Stimulated activated naive CD8-positive, alpha-beta T cell treated with anti-CD3 and anti-CD28 coated beads, Interleukin-15, Interleukin-2, amounts not matched to agents 100 U/mL and 50 U/mL, for 24 hours (primary cell): ENCODE measurements around the gene BCL11B.

Experiments
- ATAC-seq: fragments of 150-1000 bp; cut with Tn5 transposase; one replicate; pipeline ENCODE4 v1.10.0; 2021
- DNase-seq: peaks from one replicate; pipeline ENCODE4 v3.0.0; 2021

Gene BCL11B

DNA sequence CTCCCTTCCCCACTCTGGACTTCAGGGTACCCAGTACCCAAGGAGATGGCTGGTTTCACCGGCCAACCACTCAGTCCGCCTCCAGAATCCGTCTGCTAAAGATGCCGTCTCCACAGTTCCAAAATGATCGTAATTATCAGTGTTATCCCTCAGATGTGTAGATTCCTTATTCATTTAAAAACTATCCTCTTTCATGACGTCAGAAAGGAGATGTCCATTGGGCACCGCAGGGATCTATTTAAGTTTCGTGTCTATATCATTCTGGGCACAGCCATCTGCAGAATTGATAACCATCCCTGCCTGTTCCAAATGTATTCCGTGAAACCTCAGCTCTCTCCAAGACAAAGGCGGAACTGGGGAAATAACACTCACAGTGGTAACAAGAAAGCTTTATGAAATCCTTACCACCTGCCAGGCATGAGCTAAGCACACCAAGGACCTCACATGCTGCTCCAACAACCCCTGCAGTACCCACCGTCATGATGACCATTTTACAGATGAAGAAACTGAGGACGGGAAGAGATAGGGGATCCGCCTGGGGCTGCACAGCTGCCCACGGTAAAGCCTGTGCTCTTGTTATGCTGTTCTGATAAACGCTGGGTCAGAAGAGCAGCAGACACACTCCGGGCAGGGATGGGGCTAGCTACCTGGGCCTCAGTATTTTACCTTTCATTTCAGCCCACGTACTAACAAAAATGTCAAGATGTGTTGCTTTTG lies 90.0 kb downstream of the BCL11B start:
- ATAC-seq = no peak
- DNase-seq = no peak

DNA sequence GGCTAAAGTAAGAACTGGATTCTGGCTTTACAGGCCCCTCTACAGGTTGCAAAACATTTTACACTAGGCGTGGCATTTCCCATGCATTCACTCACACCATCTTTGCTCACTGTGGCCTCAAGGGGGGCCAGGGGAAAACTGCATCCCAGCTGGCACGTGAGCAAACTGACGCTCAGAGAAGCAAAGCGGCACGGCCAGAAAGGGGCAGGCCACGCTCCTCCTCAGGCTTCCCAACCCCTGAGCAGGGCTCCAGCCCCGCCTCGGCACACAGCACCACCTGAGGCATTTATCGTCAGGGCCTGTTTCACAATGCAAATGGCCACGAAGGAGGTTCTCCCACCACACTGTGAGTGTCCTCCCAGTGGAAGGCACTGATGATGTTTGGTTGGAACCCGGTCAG lies 90.8 kb downstream of the BCL11B start:
- ATAC-seq (peak; percentile 28), DNase-seq (peak; percentile 58)

- DNase-seq (no peak), ATAC-seq (no peak)
Measured at GRCh38 chr14:99179946-99180345, 92.1 kb downstream of the BCL11B start.

DNA sequence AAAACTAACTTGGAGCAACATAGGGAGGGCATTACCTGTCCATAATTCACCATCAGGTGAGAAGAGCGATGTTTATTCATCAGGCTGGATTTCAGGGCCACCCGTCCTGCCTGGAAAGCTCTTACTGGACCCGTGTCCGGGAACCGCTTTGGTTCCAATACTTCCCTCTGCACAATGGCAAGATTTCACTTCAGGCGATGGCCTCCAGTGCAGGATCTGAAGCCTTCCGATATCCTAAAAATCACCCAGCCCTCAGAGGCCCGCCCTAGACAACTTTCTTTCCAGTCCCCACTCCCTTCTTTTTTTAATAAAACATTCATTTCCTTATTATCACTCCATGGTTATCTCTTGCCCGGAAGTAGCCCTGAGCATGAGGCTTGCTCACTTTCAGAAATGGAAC lies 92.5 kb downstream of the BCL11B start:
- DNase-seq (no peak), ATAC-seq (no peak)

GRCh38 chr14:99177886-99178835 lies 93.8 kb downstream of the BCL11B start:
- ATAC-seq = no peak
- DNase-seq = no peak

DNA sequence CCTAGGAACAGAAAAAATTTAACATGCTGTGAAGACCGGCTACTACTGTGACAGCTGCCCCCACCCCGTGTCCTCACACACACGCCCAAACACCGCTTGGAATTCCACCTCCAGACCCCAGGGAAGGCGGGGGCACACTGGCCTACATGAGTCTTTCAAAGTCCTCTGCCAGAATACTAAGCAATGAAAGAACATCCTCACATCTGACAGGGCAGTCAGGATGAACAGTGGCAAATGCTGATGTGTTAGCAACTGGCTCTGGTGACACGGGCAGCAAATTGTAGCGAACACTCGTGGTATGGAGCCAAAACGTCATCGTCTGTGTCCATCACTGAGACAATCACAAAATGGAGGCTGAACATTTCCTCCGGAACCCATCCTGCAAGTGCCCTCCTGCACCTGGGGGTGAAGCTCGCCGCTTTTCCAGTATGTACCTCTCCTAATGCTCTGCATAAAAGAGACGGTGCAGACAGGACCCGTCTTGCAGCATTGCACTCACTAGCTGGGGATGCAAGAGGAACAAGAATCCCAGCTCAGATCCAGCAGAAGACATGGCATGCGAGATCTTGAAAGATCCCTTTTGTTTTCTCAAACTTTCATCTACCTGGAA lies 94.8 kb downstream of the BCL11B start:
- ATAC-seq = no peak

DNA sequence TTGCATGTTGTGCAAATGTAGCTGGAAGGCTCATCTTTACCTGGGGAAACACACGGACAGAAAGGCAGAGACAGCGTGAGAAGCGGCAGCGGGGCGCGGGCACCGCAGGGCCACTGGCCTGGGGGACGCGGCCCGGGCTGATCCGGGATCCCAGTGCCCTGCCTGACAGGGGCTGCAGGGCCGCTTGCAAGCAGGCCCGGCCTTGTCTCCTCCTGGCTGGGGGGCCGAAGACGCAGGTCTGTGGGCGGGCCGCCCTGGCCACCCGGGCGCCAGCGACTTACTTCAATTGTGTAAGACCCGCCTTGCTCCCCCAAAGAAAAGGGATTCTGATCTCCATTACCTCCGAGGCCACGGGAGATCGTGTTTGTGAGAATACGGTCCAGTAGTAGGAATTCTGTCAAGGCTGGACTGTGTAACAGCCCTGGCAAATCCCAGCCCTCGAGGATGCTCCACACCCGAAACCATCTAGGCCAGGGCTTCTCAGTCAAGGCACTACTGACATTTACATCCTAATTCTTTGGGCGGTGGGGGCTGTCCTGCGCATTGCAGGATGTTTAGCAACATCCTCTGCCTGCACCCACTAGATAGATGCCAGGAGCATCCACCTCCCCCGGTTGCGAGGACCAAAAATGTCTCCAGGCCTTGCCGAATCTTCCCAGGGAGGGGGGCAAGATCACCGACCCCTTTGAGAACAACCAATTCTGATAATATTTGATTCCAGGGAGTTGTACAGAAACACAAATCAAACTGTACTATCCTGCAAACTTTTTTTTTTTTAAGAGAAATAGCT lies 95.6 kb downstream of the BCL11B start:
- no peak for ATAC-seq
- DNase-seq = no peak

More for the DNA sequence above, 94.8 kb downstream of the BCL11B start:
- DNase-seq = no peak

DNA sequence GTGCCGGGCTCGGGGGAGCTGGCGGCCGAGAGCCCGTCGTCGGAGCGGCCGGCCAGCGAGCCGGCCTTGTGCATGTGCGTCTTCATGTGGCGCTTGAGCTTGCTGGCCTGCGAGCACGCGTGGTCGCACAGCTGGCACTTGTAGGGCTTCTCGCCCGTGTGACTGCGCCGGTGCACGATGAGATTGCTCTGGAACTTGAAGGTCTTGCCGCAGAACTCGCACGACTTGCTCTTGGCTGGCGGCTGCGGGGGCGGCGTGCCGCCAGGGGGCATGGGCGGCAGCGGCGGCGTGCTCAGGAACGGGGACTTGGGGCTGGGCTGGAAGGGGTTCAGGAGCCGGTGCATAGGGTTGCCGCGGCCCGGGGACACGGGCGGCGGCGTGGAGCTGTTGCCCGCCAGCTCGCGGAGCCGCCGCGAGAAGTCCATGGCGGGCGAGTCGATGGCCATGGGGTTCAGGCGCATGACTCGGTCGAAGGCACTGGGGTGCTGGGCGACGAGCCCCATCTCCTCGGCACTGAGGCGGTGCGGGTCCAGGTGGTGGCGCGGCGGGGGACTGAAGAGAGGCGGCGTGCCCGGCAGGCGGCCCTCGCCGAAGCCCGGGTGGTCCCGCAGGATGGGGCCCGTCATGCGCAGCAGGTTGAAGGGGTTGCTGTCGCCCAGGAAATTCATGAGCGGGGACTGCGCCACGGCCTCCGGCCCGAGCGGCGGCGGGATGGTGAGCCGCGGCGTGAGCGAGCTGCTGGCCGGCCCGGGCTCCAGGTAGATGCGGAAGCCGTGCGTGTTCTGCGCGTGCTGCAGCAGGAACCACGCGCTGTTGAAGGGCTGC lies 96.5 kb downstream of the BCL11B start:
- ATAC-seq (no peak), DNase-seq (no peak)

- DNase-seq = no peak
Measured at GRCh38 chr14:99174770-99175319, 97.2 kb downstream of the BCL11B start.

GRCh38 chr14:99174081-99174769 lies 97.8 kb downstream of the BCL11B start:
- ATAC-seq = no peak

More at GRCh38 chr14:99174770-99175319, 97.2 kb downstream of the BCL11B start:
- no peak for ATAC-seq

GRCh38 chr14:99173506-99173905 lies 98.5 kb downstream of the BCL11B start:
- ATAC-seq = no peak

More at GRCh38 chr14:99174081-99174769, 97.8 kb downstream of the BCL11B start:
- DNase-seq = no peak

GRCh38 chr14:99173086-99173485 lies 98.9 kb downstream of the BCL11B start:
- DNase-seq (no peak), ATAC-seq (no peak)

More at GRCh38 chr14:99173506-99173905, 98.5 kb downstream of the BCL11B start:
- no peak for DNase-seq

DNA sequence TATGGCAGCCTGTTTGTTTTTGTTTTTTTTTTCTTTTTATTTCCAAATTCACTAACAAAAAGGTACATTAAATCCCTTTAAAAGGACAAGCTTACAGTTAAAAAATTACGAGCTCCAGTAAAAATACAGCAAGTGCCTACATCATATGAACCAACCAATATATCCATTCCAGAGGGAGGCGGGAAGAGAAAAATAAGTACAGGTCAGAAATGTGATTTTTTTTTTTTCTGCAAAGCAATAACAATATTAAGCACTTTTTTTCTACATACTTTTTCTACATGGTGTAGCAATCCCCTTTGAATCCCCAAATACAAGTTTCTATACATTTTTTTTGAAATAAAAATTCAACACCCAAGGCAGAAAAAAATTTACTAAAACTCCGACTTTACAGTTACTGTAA lies 100.6 kb downstream of the BCL11B start:
- no peak for ATAC-seq
- DNase-seq = no peak

GRCh38 chr14:99169776-99170356 lies 102.1 kb downstream of the BCL11B start:
- ATAC-seq (no peak), DNase-seq (no peak)

DNA sequence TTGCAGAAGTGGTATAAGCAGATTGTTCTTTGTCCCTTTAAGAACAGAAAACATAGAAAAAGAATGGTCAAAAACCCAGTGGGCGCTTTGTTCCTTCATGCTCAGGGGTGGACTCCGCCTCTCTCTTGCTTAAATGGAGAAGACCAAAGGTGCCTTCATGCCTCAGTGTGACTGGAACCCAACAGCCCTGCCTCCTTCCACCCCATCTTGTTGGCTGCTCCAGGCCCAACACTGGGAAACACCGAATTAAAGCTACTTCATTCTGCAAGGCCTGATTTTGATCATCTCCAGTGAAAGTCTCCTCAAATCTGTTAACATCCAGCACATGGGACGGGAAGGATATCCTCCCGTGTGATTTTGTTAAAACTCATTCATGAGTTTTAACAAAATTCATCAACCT lies 103.7 kb downstream of the BCL11B start:
- no peak for DNase-seq
- ATAC-seq = no peak

- ATAC-seq (no peak), DNase-seq (no peak)
Measured at GRCh38 chr14:99166506-99166905, 105.5 kb downstream of the BCL11B start.

DNA sequence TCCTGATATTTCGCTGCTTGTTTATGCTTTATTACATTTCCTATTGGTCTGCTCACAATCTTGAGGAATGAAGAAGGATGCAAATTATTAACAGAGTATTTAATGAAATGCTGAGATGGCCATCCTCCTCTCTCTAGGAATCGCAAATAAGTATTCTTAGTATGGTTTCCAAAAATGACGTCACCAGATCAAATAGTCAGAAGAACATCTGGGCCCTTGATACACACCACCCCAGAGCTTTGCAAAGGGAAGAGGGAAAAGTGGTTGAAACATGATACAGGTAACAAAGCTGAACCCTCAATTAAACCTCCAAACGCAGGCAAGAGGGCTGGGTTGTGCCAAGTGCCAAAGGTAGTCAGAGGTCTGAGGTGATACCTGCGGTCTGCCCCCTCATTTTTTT lies 107.3 kb downstream of the BCL11B start:
- no peak for DNase-seq
- no peak for ATAC-seq

DNA sequence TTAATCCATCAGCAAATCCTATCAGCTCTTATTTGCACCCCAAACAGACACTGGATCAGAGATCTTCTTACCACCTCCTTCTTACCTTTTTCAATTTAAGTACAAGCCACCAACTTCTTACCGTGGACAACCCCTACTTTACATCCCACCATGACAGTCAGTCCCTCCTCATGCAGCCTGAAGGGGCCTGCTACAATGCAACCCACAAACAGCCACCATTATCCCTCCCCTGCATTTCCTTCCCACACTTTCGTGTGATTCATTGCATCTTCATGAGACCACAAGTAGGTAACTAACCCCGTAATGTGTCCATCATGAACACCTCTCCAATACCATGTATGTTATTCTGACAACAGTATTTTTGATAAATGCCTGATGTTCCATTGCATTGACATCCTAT lies 108.6 kb downstream of the BCL11B start:
- DNase-seq = no peak
- ATAC-seq = no peak
